Medulla oblongata (tissue), 1 donor: ENCODE data around the gene PTPRD.
"Not testable (repeated sequence)": the region's sequence is repeated elsewhere in the genome, so short reads cannot be mapped to it uniquely, and the experiment has no call there.

Experiments
- DNase-seq: peaks from one replicate; pipeline ENCODE4 v3.0.0-alpha.2; 2015; ENCODE audit errors: extremely low spot score

PTPRD gene

GRCh38 chr9:8725635-8726034 lies 1887.2 kb downstream of the PTPRD start:
- DNase-seq: no peak

GRCh38 chr9:8724284-8725018 lies 1888.4 kb downstream of the PTPRD start:
- no peak for DNase-seq

- no peak for DNase-seq
Measured at GRCh38 chr9:8723195-8723594, 1889.6 kb downstream of the PTPRD start.

- DNase-seq: no peak
Measured at GRCh38 chr9:8719833-8720486, 1892.8 kb downstream of the PTPRD start.

GRCh38 chr9:8718121-8718725 lies 1894.6 kb downstream of the PTPRD start:
- DNase-seq: no peak

- DNase-seq: no peak
Measured at GRCh38 chr9:8717146-8717545, 1895.7 kb downstream of the PTPRD start.

GRCh38 chr9:8715788-8716187 lies 1897.0 kb downstream of the PTPRD start:
- DNase-seq: no peak

GRCh38 chr9:8713811-8714165 lies 1899.0 kb downstream of the PTPRD start:
- no peak for DNase-seq

- no peak for DNase-seq
Measured at GRCh38 chr9:8713149-8713810, 1899.5 kb downstream of the PTPRD start.

- DNase-seq: no peak
Measured at GRCh38 chr9:8709731-8710130, 1903.1 kb downstream of the PTPRD start.

GRCh38 chr9:8708728-8709127 lies 1904.1 kb downstream of the PTPRD start:
- no peak for DNase-seq

GRCh38 chr9:8706998-8707397 lies 1905.8 kb downstream of the PTPRD start:
- no peak for DNase-seq

- DNase-seq: no peak
Measured at GRCh38 chr9:8706531-8706930, 1906.3 kb downstream of the PTPRD start.

GRCh38 chr9:8705861-8706260 lies 1906.9 kb downstream of the PTPRD start:
- no peak for DNase-seq

- DNase-seq: no peak
Measured at GRCh38 chr9:8703904-8704303, 1908.9 kb downstream of the PTPRD start.

GRCh38 chr9:8701904-8702303 lies 1910.9 kb downstream of the PTPRD start:
- DNase-seq: no peak

GRCh38 chr9:8697565-8697964 lies 1915.2 kb downstream of the PTPRD start:
- not testable (repeated sequence) for DNase-seq

- no peak for DNase-seq
Measured at GRCh38 chr9:8696516-8696915, 1916.3 kb downstream of the PTPRD start.

- DNase-seq: no peak
Measured at GRCh38 chr9:8694983-8695588, 1917.7 kb downstream of the PTPRD start.

- DNase-seq: no peak
Measured at GRCh38 chr9:8693464-8693863, 1919.3 kb downstream of the PTPRD start.

- no peak for DNase-seq
Measured at GRCh38 chr9:8686516-8686915, 1926.3 kb downstream of the PTPRD start.

GRCh38 chr9:8685825-8686224 lies 1927.0 kb downstream of the PTPRD start:
- no peak for DNase-seq
